Activated effector memory CD4-positive, alpha-beta T cell treated with anti-CD3 and anti-CD28 coated beads, Interleukin-2, amount 50 U/mL, for 16 hours (primary cell): ENCODE data around the gene TMEM109.
A peak's percentile ranks its signal among the peaks of the same experiment; 100 is the strongest.

ENCODE experiments used
- DNase-seq: peaks from one replicate; pipeline ENCODE4 v3.0.0-alpha.2; 2020

Gene TMEM109

GRCh38 chr11:60913793-60914632, at the start of gene TMEM109:
TMEM109 (plus strand) TSS chr11:60914158; CDS start chr11:60919694, 5,536 bp downstream.
- DNase-seq, result peak; percentile 95

- peak; percentile 48 for DNase-seq
Measured at GRCh38 chr11:60864856-60865513, 49.0 kb upstream of the TMEM109 start.

GRCh38 chr11:60866911-60867870, 46.8 kb upstream of the TMEM109 start, which contains the start of gene ZP1:
ZP1 (plus strand) TSS chr11:60867542; CDS start chr11:60867562, 20 bp downstream.
- DNase-seq, result peak; percentile 56

GRCh38 chr11:60867871-60868681, 45.9 kb upstream of the TMEM109 start:
- DNase-seq, result peak; percentile 1

- DNase-seq, result no peak
Measured at GRCh38 chr11:60868682-60869450, 45.1 kb upstream of the TMEM109 start.

GRCh38 chr11:60869451-60869825, 44.5 kb upstream of the TMEM109 start:
- DNase-seq, result no peak

- DNase-seq, result no peak
Measured at GRCh38 chr11:60870276-60870675, 43.7 kb upstream of the TMEM109 start.

GRCh38 chr11:60870733-60871377, 43.1 kb upstream of the TMEM109 start:
- DNase-seq, result no peak

GRCh38 chr11:60871378-60872061, 42.4 kb upstream of the TMEM109 start:
- DNase-seq, result no peak

GRCh38 chr11:60872124-60872960, 41.6 kb upstream of the TMEM109 start:
- no peak for DNase-seq

GRCh38 chr11:60872961-60873524, 40.9 kb upstream of the TMEM109 start:
- DNase-seq, result no peak

- no peak for DNase-seq
Measured at GRCh38 chr11:60873533-60873932, 40.4 kb upstream of the TMEM109 start.

- no peak for DNase-seq
Measured at GRCh38 chr11:60874421-60875365, 39.3 kb upstream of the TMEM109 start.

- no peak for DNase-seq
Measured at GRCh38 chr11:60875366-60876167, 38.4 kb upstream of the TMEM109 start.

GRCh38 chr11:60876168-60876485, 37.8 kb upstream of the TMEM109 start:
- DNase-seq, result no peak

GRCh38 chr11:60878245-60879101, 35.5 kb upstream of the TMEM109 start:
- DNase-seq, result no peak
